Endothelial cell of umbilical vein (primary cell): ENCODE data around the gene PCED1B.

Source experiments
- CTCF ChIP-seq, 2 donors: IDR thresholded peaks; 1 replicate in 1 of 2; 2 replicates in 1 of 2; pipeline ENCODE4 v1.5.1; 2011; ENCODE audit warnings: low read length in 2 of 2, mild to moderate bottlenecking in 2 of 2, moderate library complexity in 2 of 2, control low read depth in 1 of 2, inconsistent platforms in 1 of 2, low read depth in 1 of 2; ENCODE audit not compliant: insufficient read depth in 1 of 2; ENCODE audit errors: extremely low read depth in 1 of 2
- MAX ChIP-seq: IDR thresholded peaks from 2 replicates; pipeline ENCODE4 v1.6.1; 2011; ENCODE audit not compliant: insufficient read depth, insufficient read length
- POLR2A ChIP-seq: IDR thresholded peaks from 2 replicates; pipeline ENCODE4 v1.6.1; 2012; ENCODE audit warnings: low read depth, mild to moderate bottlenecking, control low read depth, low read length

GRCh38 chr12:47280543-47281300 lies 201.3 kb downstream of the PCED1B start:
- TF ChIP-seq CTCF (IDR thresholded peaks at IDR 0.05; ENCODE audit: extremely low read depth in 1 of 2, insufficient read depth in 1 of 2, low read depth in 1 of 2, low read length in 2 of 2): no peak
- TF ChIP-seq POLR2A: no peak
- no peak for TF ChIP-seq MAX
